NCI-H524 (cell line): ENCODE results near the gene CORO7.

Experiments used
- DNase-seq, 2 experiments: peaks; one replicate each; lab custom pipeline; 2025; lab: John Stamatoyannopoulos, UW

CORO7 gene

DNA sequence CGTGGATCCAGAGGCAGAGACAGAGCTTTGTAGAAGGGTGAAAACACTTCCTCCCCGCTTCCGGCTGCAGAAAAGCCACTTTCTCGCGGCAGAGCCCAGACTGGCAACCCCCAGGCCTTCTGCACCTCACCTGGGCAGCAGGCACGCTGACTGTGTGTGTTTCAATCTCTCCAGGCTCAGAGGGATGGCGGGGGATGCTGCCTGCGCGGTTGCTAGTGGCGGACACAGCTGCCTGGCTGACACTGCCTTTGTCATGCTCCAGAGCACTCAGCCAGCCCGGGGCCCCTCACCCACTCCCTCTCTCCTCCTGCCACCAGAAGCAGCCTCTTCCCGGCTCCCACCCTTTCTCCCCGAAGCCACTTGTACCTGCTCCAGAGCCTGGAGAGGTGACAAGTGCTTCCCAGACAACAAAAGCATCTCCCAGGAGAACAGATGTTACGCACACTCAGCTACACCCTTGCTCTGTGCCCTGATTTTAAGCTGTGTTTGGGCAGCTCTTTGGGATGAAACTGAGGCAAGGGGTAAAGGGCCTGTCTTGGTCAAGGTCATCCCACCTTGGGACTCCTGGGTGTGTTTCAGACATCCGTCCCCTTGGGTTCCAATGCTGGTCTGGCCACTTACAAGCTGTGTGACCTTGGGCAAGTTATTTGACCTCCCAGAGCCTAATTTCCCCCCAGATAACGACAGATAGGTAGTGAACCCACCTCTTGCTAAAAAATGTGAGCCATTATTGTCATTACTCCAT, 109.8 kb downstream of the CORO7 start:
- DNase-seq = peak; percentile 95 to 97
